ENCODE results near the gene ACSL4. TPM values are rescaled to one million over a fixed set of nuclear protein-coding genes. Genes with fewer than 3 reads are reported as not detected.

The ACSL4 gene
- total RNA-seq, result 10 to 100 TPM; 38.4 to 62.9 (median 46.9) TPM

GRCh38 chrX:109732807-109733612 lies at the start of gene ACSL4:
ACSL4 (minus strand) TSS chrX:109733257; CDS start chrX:109683363, 49,894 bp downstream.
- 0% methylated on average over 2 of the region's 89 CpGs; no CpG with 5 or more reads in 1 of the 2 donors for WGBS, 2 donors
- TF ChIP-seq POLR2A (IDR thresholded peaks at IDR 0.05) (peak in 1 of 2 donors; percentile 78), CTCF (IDR thresholded peaks at IDR 0.05) (no peak)
- intact Hi-C loops (cut with DNase I), result loop anchor here (10.0 kb wide), 1 partner anchor 122 kb away; no protein-coding TSS in a partner anchor
- peak within 1 kb of the TSS; percentile 43 to 75 (median 47) for H3K4me3 ChIP-seq (replicated peaks in 1 of 3)
- H3K9me3 ChIP-seq, result no peaks in the 10 kb centered on the region
- H3K27ac ChIP-seq, result peak within 1 kb of the TSS; percentile 44 to 76 (median 61)
- H3K4me1 ChIP-seq, result no peaks in the 10 kb centered on the region
- H3K27me3 ChIP-seq, result no peaks in the 10 kb centered on the region
- peak; percentile 83 to 86 for DNase-seq
- H3K36me3 ChIP-seq, result no peaks in the 10 kb centered on the region

GRCh38 chrX:109777749-109778148 lies 44.7 kb upstream of the ACSL4 start:
- DNase-seq, result no peak
- intact Hi-C loops (cut with DNase I), result no loop called here
- Histone ChIP-seq H3K27me3 (no peaks in the 10 kb centered on the region), H3K4me3 (replicated peaks in 1 of 3) (no peak overlapping the region), H3K27ac (no peak overlapping the region), H3K36me3 (no peaks in the 10 kb centered on the region), H3K4me1 (no peaks in the 10 kb centered on the region), H3K9me3 (no peaks in the 10 kb centered on the region)
- no peak for TF ChIP-seq POLR2A (IDR thresholded peaks at IDR 0.05)
- no peak for TF ChIP-seq CTCF (IDR thresholded peaks at IDR 0.05)
- 92 to 100% methylated on average over 4 of the region's 4 CpGs for WGBS, 2 donors

- H3K36me3 ChIP-seq, result no peaks in the 10 kb centered on the region
- no peak for TF ChIP-seq POLR2A (IDR thresholded peaks at IDR 0.05)
- no peak for TF ChIP-seq CTCF (IDR thresholded peaks at IDR 0.05)
- no peak overlapping the region for H3K4me3 ChIP-seq (replicated peaks in 1 of 3)
- DNase-seq, result no peak
- 90 to 95% methylated on average over 4 of the region's 4 CpGs for WGBS, 2 donors
- no peaks in the 10 kb centered on the region for H3K4me1 ChIP-seq
- no peaks in the 10 kb centered on the region for H3K27me3 ChIP-seq
- intact Hi-C loops (cut with DNase I), result no loop called here
- no peaks in the 10 kb centered on the region for H3K9me3 ChIP-seq
- H3K27ac ChIP-seq, result no peak overlapping the region
Observed at GRCh38 chrX:109776986-109777385, 43.9 kb upstream of the ACSL4 start.

- no peaks in the 10 kb centered on the region for H3K36me3 ChIP-seq
- 80 to 86% methylated on average over 3 of the region's 3 CpGs for WGBS, 2 donors
- TF ChIP-seq CTCF (IDR thresholded peaks at IDR 0.05) (no peak), POLR2A (IDR thresholded peaks at IDR 0.05) (no peak)
- intact Hi-C loops (cut with DNase I), result no loop called here
- no peak for DNase-seq
- no peaks in the 10 kb centered on the region for H3K4me1 ChIP-seq
- no peak overlapping the region for H3K4me3 ChIP-seq (replicated peaks in 1 of 3)
- no peak overlapping the region for H3K27ac ChIP-seq
- H3K9me3 ChIP-seq, result no peaks in the 10 kb centered on the region
- no peaks in the 10 kb centered on the region for H3K27me3 ChIP-seq
Observed at GRCh38 chrX:109776432-109776831, 43.4 kb upstream of the ACSL4 start.

GRCh38 chrX:109775386-109775785 lies 42.3 kb upstream of the ACSL4 start:
- 87 to 94% methylated on average over 3 of the region's 3 CpGs for WGBS, 2 donors
- H3K27ac ChIP-seq, result no peak overlapping the region

More at GRCh38 chrX:109775386-109775785, 42.3 kb upstream of the ACSL4 start:
- H3K27me3 ChIP-seq, result no peaks in the 10 kb centered on the region
- intact Hi-C loops (cut with DNase I), result no loop called here
- no peaks in the 10 kb centered on the region for H3K4me1 ChIP-seq
- no peaks in the 10 kb centered on the region for H3K9me3 ChIP-seq
- DNase-seq, result no peak
- TF ChIP-seq POLR2A (IDR thresholded peaks at IDR 0.05) (no peak), CTCF (IDR thresholded peaks at IDR 0.05) (no peak)
- H3K36me3 ChIP-seq, result no peaks in the 10 kb centered on the region
- no peak overlapping the region for H3K4me3 ChIP-seq (replicated peaks in 1 of 3)
